VCaP (cell line): ENCODE data around the gene CPXM2.

Source experiments
- H3K27ac ChIP-seq: fragments of 450-650 bp; 2 replicates; pipeline ENCODE4 v1.5.1; 2017
- CTCF ChIP-seq: fragments of 450-650 bp; conservative IDR thresholded peaks from 2 replicates; pipeline ENCODE4 v1.5.1; 2017; ENCODE audit warnings: mild to moderate bottlenecking, moderate library complexity

Gene CPXM2

GRCh38 chr10:123869020-123869414 lies 22.6 kb downstream of the CPXM2 start:
- no peak for TF ChIP-seq CTCF
- H3K27ac ChIP-seq: no peak overlapping the region

DNA sequence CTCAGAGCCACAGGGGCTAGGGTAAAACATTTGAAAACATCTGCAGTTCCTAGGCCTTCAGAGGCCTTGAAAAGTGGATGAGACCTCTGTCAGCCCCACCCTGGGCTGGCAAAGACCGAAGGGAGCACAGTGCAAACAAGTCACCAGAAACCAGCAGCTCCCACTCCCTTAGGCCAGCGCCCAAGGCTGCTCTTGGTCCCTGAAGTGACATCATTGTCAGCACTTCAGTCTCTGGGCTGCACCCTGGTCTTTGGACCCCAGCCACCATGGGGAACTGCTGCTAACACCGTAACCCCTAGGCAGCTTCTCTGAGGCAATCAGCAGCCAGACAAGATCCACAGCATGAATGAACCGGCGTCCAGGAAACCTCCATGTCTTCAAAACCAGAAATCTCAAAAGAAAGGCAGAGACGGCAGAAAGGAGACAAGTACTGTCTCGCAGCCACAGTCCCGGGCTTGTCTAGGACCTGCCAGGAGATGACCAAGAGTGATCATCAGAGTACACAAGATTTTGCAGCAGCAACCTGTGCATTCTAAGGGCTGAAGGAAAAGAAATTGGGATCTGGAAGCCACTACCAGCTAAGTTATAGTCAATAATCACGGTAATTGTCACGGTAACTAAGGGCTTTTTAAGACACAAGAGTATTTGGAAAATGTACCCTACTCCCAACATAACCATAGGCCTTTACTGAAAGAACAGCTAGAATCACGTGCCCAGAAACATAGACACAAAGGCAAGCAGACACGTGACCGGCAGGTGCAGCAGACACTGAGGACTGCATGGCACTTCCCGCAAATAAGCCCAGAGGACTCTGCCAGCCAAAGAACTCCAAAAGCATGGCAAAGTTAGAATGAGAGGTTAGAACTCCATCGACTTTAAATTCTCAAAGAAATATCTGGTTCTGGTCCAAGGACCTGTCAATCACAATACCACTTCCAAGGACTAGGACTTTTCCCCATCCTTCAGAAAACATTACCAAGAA lies 23.3 kb downstream of the CPXM2 start:
- H3K27ac ChIP-seq: no peak overlapping the region
- TF ChIP-seq CTCF: no peak

- H3K27ac ChIP-seq: no peak overlapping the region
- TF ChIP-seq CTCF: no peak
These were observed 25.7 kb downstream of the CPXM2 start for GRCh38 chr10:123865880-123866279.

GRCh38 chr10:123865350-123865749 lies 26.3 kb downstream of the CPXM2 start:
- TF ChIP-seq CTCF: no peak

DNA sequence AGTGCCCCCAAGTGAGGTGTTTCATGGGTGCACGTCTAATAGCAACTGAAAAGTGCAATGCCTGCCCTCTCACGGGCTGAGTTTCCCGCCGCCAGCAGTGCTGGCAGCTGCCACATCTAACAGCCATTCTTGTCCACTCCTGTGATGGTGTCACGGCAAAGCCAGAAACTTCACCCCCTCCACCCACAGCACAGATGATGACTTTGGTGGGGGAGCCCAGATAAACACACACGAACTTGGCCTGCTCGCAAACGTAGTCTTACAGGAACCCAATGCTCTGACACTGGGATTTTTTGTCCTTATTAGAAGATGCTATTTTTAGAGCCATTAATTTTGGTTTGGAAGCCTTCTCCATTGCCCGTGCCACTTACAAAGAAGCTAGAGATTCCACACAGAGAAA lies 26.7 kb downstream of the CPXM2 start:
- H3K27ac ChIP-seq: no peak overlapping the region
- TF ChIP-seq CTCF: no peak

More at GRCh38 chr10:123865350-123865749, 26.3 kb downstream of the CPXM2 start:
- H3K27ac ChIP-seq: no peak overlapping the region

GRCh38 chr10:123863721-123864482 lies 27.7 kb downstream of the CPXM2 start:
- no peak for TF ChIP-seq CTCF
- H3K27ac ChIP-seq: no peak overlapping the region

DNA sequence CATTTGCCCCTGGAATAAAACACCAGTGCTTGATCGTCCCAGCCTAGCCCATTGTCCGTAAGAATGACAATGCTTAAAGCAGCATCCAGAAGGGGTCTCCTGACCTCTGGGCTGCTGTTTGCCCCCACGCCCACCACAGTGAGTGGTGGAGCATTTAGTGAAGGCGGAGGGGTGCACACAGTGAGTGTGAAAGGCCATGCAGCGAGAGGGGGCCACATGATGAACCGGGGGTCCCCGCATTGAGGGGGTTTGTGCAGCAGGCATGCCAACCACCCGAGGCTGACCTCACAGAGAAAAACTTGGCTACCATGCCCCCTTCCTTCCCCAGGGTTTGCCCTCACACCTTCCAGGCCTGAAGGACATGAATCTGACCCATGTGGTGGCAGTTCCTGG lies 28.4 kb downstream of the CPXM2 start:
- TF ChIP-seq CTCF: no peak
- no peak overlapping the region for H3K27ac ChIP-seq
